HEK293 (cell line): ENCODE data around the gene HDLBP.

ENCODE experiments used
- CTCF ChIA-PET: fragments of 350-600 bp; formaldehyde crosslinking; extraction: SDS; loops from one replicate; lab custom pipeline; 2021; ENCODE audit warnings: antibody characterized with exemption; lab: Yijun Ruan, JAX
- POLR2A ChIA-PET: fragments of 300-600 bp; formaldehyde crosslinking; extraction: SDS; loops from one replicate; lab custom pipeline; 2020; ENCODE audit warnings: antibody characterized with exemption, inconsistent platforms; lab: Yijun Ruan, JAX
- H3K27ac ChIP-seq: fragments of 200-500 bp; sonication (Bioruptor generic); 2 replicates; pipeline ENCODE4 v1.5.1; 2014; ENCODE audit warnings: low read depth, low read length, control low read depth, inconsistent platforms; ENCODE audit errors: extremely low read depth
- H3K36me3 ChIP-seq, 2 experiments: fragments of 200-500 bp in 1 of 2; sonication (Bioruptor generic) in 1 of 2; 1 replicate in 1 of 2; 2 replicates in 1 of 2; pipeline ENCODE4 v1.5.1; 2014 to 2017; ENCODE audit warnings: inconsistent platforms in 2 of 2, low read length in 2 of 2; ENCODE audit not compliant: control insufficient read depth in 2 of 2, insufficient read depth in 1 of 2
- H3K4me1 ChIP-seq: fragments of 200-500 bp; sonication (Bioruptor generic); 2 replicates; pipeline ENCODE4 v1.5.1; 2014; ENCODE audit warnings: mild to moderate bottlenecking, low read length, inconsistent platforms; ENCODE audit not compliant: control insufficient read depth, insufficient read depth
- H3K4me3 ChIP-seq: 2 replicates; pipeline ENCODE4 v1.5.1; 2011; ENCODE audit warnings: low read depth, mild to moderate bottlenecking, control low read depth, low read length, moderate library complexity
- H3K9me3 ChIP-seq: fragments of 200-500 bp; sonication (Bioruptor generic); 2 replicates; pipeline ENCODE4 v1.5.1; 2014; ENCODE audit warnings: low read depth, low read length, inconsistent platforms; ENCODE audit not compliant: control insufficient read depth, insufficient read depth
- EGR2 ChIP-seq: fragments of 450-650 bp; formaldehyde crosslinking; IDR thresholded peaks from 2 replicates; pipeline ENCODE4 v1.5.1; 2016; ENCODE audit warnings: low read depth, missing biosample characterization, missing genetic modification characterization
- GLIS1 ChIP-seq: fragments of 450-650 bp; formaldehyde crosslinking; IDR thresholded peaks from 2 replicates; pipeline ENCODE4 v1.5.1; 2016; ENCODE audit warnings: missing biosample characterization, missing genetic modification characterization
- GLIS2 ChIP-seq: fragments of 450-650 bp; formaldehyde crosslinking; IDR thresholded peaks from 2 replicates; pipeline ENCODE4 v1.5.1; 2016; ENCODE audit warnings: missing biosample characterization, missing genetic modification characterization
- KLF1 ChIP-seq: fragments of 450-650 bp; formaldehyde crosslinking; IDR thresholded peaks from 2 replicates; pipeline ENCODE4 v1.5.1; 2016; ENCODE audit warnings: missing biosample characterization, missing genetic modification characterization
- SCRT1 ChIP-seq: fragments of 450-650 bp; formaldehyde crosslinking; IDR thresholded peaks from 2 replicates; pipeline ENCODE4 v1.5.1; 2016; ENCODE audit warnings: missing biosample characterization, missing genetic modification characterization, borderline replicate concordance
- SP2 ChIP-seq: fragments of 450-650 bp; formaldehyde crosslinking; IDR thresholded peaks from 2 replicates; pipeline ENCODE4 v1.5.1; 2016; ENCODE audit warnings: missing biosample characterization, missing genetic modification characterization
- SP3 ChIP-seq: fragments of 450-650 bp; formaldehyde crosslinking; IDR thresholded peaks from 2 replicates; pipeline ENCODE4 v1.5.1; 2016; ENCODE audit warnings: missing biosample characterization, missing genetic modification characterization
- ZBTB20 ChIP-seq: fragments of 450-650 bp; formaldehyde crosslinking; IDR thresholded peaks from 2 replicates; pipeline ENCODE4 v1.5.1; 2016; ENCODE audit warnings: missing biosample characterization, missing genetic modification characterization
- ZBTB21 ChIP-seq: fragments of 450-650 bp; formaldehyde crosslinking; IDR thresholded peaks from 2 replicates; pipeline ENCODE4 v1.5.1; 2017; ENCODE audit warnings: missing biosample characterization, missing genetic modification characterization
- ZBTB8A ChIP-seq: fragments of 450-650 bp; formaldehyde crosslinking; IDR thresholded peaks from 2 replicates; pipeline ENCODE4 v1.5.1; 2016; ENCODE audit warnings: missing biosample characterization, missing genetic modification characterization
- ZNF335 ChIP-seq: fragments of 450-650 bp; formaldehyde crosslinking; conservative IDR thresholded peaks from 2 replicates; pipeline ENCODE4 v1.5.1; 2016; ENCODE audit warnings: missing biosample characterization, missing genetic modification characterization
- ZNF341 ChIP-seq: fragments of 450-650 bp; formaldehyde crosslinking; IDR thresholded peaks from 2 replicates; pipeline ENCODE4; 2016; ENCODE audit warnings: low read depth, missing biosample characterization, missing genetic modification characterization
- ZNF423 ChIP-seq: fragments of 450-650 bp; formaldehyde crosslinking; IDR thresholded peaks from 2 replicates; pipeline ENCODE4 v1.5.1; 2016; ENCODE audit warnings: missing biosample characterization, missing genetic modification characterization
- ZNF561 ChIP-seq: fragments of 450-650 bp; IDR thresholded peaks from 2 replicates; pipeline ENCODE4 v1.5.1; 2018; ENCODE audit warnings: missing biosample characterization, missing genetic modification characterization, borderline replicate concordance
- ZNF600 ChIP-seq: fragments of 450-650 bp; formaldehyde crosslinking; IDR thresholded peaks from 2 replicates; pipeline ENCODE4 v1.5.1; 2016; ENCODE audit warnings: missing biosample characterization, missing genetic modification characterization
- TF ChIP-seq, protein P1 (sequence below): fragments of 450-650 bp; formaldehyde crosslinking; IDR thresholded peaks from 2 replicates; pipeline ENCODE4 v1.5.1; 2016; ENCODE audit warnings: missing biosample characterization, missing genetic modification characterization, borderline replicate concordance
- TF ChIP-seq, protein P2 (sequence below): fragments of 450-650 bp; formaldehyde crosslinking; IDR thresholded peaks from 2 replicates; pipeline ENCODE4 v1.5.1; 2016; ENCODE audit warnings: missing biosample characterization, missing genetic modification characterization
- TF ChIP-seq, protein P3 (sequence below): fragments of 450-650 bp; formaldehyde crosslinking; optimal IDR thresholded peaks from 2 replicates; pipeline ENCODE3; 2016; ENCODE audit warnings: missing biosample characterization, mild to moderate bottlenecking, missing genetic modification characterization
- TF ChIP-seq, protein P4 (sequence below): fragments of 450-650 bp; formaldehyde crosslinking; IDR thresholded peaks from 2 replicates; pipeline ENCODE4 v1.5.1; 2017; ENCODE audit warnings: missing biosample characterization, missing genetic modification characterization

Gene HDLBP

DNA sequence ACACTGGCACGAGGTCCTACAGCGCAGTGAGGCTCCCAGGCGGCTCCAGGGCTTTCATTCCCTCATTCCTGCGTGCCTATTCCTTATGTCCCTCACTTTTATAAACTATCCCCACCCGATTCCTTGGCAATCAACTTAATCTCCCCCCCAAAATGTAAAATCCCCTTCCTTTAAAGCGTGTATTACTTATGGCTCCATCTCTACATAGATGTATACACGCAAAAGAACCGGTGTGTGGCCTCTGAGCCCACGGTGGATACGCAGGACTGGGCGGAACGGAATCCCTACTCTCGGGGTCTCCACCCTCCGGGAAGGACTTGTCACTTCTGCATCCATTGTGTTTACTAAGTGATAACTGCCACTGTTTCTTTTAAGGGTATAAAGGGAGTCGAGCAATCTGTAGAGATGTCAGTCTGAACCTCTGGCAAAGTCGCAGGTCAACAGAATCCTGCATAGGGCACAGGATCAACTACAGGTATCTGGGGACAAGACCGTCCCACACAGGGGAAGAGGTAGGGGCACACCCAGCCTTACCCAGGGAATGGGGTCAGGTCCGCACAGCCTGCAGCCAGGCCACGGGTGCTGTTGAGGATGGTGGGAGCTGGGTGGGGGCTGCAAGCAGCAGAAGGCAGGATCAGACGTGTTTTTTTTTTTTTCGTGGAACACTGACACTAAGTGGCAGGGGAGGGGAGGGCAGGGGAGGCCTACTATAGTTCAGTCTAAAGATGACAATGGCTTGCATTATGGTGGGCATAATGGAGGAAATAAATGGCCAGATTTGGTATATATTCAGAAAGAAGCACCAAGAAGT is 42.1 kb downstream of the HDLBP start (continued):
- TF ChIP-seq, protein P1, sequence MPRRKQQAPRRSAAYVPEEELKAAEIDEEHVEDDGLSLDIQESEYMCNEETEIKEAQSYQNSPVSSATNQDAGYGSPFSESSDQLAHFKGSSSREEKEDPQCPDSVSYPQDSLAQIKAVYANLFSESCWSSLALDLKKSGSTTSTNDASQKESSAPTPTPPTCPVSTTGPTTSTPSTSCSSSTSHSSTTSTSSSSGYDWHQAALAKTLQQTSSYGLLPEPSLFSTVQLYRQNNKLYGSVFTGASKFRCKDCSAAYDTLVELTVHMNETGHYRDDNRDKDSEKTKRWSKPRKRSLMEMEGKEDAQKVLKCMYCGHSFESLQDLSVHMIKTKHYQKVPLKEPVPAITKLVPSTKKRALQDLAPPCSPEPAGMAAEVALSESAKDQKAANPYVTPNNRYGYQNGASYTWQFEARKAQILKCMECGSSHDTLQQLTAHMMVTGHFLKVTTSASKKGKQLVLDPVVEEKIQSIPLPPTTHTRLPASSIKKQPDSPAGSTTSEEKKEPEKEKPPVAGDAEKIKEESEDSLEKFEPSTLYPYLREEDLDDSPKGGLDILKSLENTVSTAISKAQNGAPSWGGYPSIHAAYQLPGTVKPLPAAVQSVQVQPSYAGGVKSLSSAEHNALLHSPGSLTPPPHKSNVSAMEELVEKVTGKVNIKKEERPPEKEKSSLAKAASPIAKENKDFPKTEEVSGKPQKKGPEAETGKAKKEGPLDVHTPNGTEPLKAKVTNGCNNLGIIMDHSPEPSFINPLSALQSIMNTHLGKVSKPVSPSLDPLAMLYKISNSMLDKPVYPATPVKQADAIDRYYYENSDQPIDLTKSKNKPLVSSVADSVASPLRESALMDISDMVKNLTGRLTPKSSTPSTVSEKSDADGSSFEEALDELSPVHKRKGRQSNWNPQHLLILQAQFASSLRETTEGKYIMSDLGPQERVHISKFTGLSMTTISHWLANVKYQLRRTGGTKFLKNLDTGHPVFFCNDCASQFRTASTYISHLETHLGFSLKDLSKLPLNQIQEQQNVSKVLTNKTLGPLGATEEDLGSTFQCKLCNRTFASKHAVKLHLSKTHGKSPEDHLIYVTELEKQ, result no peak

DNA sequence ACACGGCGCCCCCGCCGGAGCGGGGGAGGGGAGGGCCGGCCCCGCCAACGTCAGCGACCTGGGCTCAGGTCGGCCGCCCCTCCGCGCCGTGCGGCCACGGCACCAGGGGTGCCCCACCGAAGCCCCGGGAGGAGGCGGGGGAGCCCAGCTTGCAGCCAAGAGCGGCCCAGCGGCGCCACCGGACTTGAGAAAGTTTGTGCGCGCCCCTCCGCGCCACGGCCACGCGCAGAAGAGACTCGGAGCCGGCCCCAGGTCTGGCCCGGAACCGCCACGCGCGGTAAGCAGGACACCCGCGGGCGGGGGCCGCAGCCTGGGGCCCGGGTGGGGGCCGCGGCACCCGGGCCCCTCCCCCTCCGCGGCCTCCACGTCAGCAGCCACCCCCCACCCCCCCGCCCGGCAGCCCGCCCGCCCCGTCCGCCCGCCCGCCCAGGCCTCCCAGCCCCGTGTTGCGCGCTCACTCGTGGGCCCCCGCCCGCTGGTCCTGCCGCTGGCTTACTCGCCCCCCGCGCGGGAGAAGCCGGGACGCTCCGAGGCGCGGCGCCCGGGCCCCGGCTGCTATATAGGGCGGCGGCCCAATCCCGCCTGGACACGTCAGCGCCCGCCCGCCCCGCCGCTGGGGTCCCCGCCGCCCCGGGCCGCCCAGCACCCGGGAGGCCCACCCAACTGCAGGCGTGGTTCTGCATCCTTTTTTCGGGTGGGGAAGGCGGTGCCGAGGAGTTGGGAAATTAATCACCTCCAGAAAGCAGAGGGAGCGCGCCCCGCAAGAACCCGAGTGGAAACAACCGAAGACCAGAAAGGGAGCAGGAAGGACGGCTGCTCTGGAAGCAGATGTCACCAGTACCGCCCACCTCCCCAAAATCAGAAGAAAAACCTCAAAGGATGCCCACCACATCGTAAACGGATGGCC is 42.9 kb downstream of the HDLBP start:
- Histone ChIP-seq H3K9me3 (no peaks in the 10 kb centered on the region), H3K27ac (peak overlapping the region; percentile 83; the same call in 1 of the 2 replicates), H3K4me3 (peak overlapping the region; percentile 80), H3K36me3 (peaks cover 4 to 27% of the 10 kb centered on the region in 2 experiments; a peak in 1 of 3 replicates), H3K4me1 (peaks cover 6% of the 10 kb centered on the region)
- peak; percentile 90 for TF ChIP-seq ZBTB8A (tag by site-specific recombination)
- TF ChIP-seq ZNF341, result peak; percentile 57; the same call in 1 of the 2 replicates
- no peak for TF ChIP-seq ZNF561 (tag by site-specific recombination)
- TF ChIP-seq, protein P2, sequence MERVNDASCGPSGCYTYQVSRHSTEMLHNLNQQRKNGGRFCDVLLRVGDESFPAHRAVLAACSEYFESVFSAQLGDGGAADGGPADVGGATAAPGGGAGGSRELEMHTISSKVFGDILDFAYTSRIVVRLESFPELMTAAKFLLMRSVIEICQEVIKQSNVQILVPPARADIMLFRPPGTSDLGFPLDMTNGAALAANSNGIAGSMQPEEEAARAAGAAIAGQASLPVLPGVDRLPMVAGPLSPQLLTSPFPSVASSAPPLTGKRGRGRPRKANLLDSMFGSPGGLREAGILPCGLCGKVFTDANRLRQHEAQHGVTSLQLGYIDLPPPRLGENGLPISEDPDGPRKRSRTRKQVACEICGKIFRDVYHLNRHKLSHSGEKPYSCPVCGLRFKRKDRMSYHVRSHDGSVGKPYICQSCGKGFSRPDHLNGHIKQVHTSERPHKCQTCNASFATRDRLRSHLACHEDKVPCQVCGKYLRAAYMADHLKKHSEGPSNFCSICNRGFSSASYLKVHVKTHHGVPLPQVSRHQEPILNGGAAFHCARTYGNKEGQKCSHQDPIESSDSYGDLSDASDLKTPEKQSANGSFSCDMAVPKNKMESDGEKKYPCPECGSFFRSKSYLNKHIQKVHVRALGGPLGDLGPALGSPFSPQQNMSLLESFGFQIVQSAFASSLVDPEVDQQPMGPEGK (tag by site-specific recombination), result peak; percentile 26; the same call in 1 of the 2 replicates
- TF ChIP-seq ZBTB21 (tag by site-specific recombination), result no peak
- TF ChIP-seq EGR2 (tag by site-specific recombination), result peak; percentile 33; the same call in 1 of the 2 replicates
- peak; percentile 62 for TF ChIP-seq KLF1 (tag by site-specific recombination)
- TF ChIP-seq SCRT1 (tag by site-specific recombination), result no peak
- TF ChIP-seq, protein P3, sequence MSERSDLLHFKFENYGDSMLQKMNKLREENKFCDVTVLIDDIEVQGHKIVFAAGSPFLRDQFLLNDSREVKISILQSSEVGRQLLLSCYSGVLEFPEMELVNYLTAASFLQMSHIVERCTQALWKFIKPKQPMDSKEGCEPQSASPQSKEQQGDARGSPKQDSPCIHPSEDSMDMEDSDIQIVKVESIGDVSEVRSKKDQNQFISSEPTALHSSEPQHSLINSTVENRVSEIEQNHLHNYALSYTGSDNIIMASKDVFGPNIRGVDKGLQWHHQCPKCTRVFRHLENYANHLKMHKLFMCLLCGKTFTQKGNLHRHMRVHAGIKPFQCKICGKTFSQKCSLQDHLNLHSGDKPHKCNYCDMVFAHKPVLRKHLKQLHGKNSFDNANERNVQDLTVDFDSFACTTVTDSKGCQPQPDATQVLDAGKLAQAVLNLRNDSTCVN (tag by site-specific recombination), result peak; percentile 58
- TF ChIP-seq ZBTB20 (tag by site-specific recombination), result peak; percentile 68
- TF ChIP-seq GLIS1, result peak; percentile 48; the same call in 1 of the 2 replicates
- peak; percentile 38; the same call in 1 of the 2 replicates for TF ChIP-seq SP3 (tag by site-specific recombination)
- TF ChIP-seq GLIS2 (tag by site-specific recombination), result peak; percentile 27; the same call in 1 of the 2 replicates
- peak; percentile 27; the same call in 1 of the 2 replicates for TF ChIP-seq ZNF600
- TF ChIP-seq SP2 (tag by site-specific recombination), result peak; percentile 46
- no peak for TF ChIP-seq ZNF423 (tag by site-specific recombination)
- TF ChIP-seq, protein P4, sequence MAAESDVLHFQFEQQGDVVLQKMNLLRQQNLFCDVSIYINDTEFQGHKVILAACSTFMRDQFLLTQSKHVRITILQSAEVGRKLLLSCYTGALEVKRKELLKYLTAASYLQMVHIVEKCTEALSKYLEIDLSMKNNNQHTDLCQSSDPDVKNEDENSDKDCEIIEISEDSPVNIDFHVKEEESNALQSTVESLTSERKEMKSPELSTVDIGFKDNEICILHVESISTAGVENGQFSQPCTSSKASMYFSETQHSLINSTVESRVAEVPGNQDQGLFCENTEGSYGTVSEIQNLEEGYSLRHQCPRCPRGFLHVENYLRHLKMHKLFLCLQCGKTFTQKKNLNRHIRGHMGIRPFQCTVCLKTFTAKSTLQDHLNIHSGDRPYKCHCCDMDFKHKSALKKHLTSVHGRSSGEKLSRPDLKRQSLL (tag by site-specific recombination), result no peak
- peak; percentile 68 for TF ChIP-seq ZNF335 (tag by site-specific recombination)
- POLR2A ChIA-PET, result interaction anchor here (1.0 kb wide), 2 partner anchors 11 to 43 kb away, joined by 3 read pairs; no protein-coding TSS in a partner anchor
- CTCF ChIA-PET, result no interaction called here
